ENCODE results near the gene ANKRD33B. TPM values are rescaled to one million over a fixed set of nuclear protein-coding genes. Genes with fewer than 3 reads are reported as not detected.

The ANKRD33B gene
- total and polyA plus RNA-seq, 9 of the 15 experiments (the other 6 are each of a cell fraction or from before 2014, with no cell fraction given), result 0.10 to 1.7 (median 0.40) TPM

DNA sequence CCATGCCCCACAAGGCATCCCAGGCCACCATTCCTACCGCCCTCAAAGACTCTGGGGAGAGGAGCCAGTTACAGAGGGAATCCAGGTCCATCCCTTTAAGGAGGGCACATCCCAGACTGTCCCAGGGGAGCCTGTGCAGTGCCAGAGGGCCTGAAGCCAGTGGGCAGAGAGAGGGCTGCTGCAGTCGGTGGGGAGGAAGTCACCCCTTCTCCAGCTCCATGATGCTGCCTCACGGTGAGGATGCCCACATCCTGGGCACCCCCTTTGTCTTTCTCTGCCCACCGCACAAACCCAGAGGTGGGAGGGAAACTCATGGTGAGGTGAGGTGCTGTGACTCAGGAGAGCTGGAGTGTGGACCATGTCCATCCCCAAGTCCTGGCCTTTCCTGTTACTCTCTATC, 26.2 kb upstream of the ANKRD33B start:
- FAIRE-seq (no peak), DNase-seq (ENCODE audit: extremely low read depth in 1 of 4, low spot score in 3 of 4) (no peak), ATAC-seq (peak; percentile 13)
- in situ Hi-C loops (cut with MboI) (no loop called here), intact Hi-C loops (cut with micrococcal nuclease) (no loop called here)
- Histone ChIP-seq H3K27ac (ENCODE audit: extremely low read depth, low read depth, low read length) (no peak overlapping the region), H3K36me3 (ENCODE audit: control insufficient read depth, insufficient read depth, low read length) (no peaks in the 10 kb centered on the region), H3K9ac (ENCODE audit: insufficient read depth in 1 of 2, low read depth in 2 of 2, low read length in 2 of 2) (no peak overlapping the region; a peak in 1 of 4 replicates), H3K27me3 (ENCODE audit: control insufficient read depth in 2 of 2, insufficient read depth in 2 of 2, low read length in 2 of 2) (peaks cover 14 to 52% of the 10 kb centered on the region in 2 experiments; a peak in 4 of 5 replicates), H3K9me3 (replicated peaks; ENCODE audit: control insufficient read depth, insufficient read depth, low read depth, low read length) (no peaks in the 10 kb centered on the region), H3K79me2 (ENCODE audit: control insufficient read depth, insufficient read depth, low read length) (no peaks in the 10 kb centered on the region), H3K4me1 (replicated peaks in 1 of 2; ENCODE audit: control insufficient read depth in 2 of 2, insufficient read depth in 2 of 2, low read length in 2 of 2) (peaks cover 13 to 22% of the 10 kb centered on the region in 2 experiments), H3K4me2 (ENCODE audit: insufficient read depth, low read length) (no peak overlapping the region), H4K20me1 (replicated peaks; ENCODE audit: control insufficient read depth, insufficient read depth, low read length) (0 out of 2 replicates have a peak, but pooled peaks cover 3% of the 10 kb centered on the region), H3K9me1 (ENCODE audit: control insufficient read depth, insufficient read depth, low read length) (peaks cover 3% of the 10 kb centered on the region), H2AFZ (ENCODE audit: low read depth, low read length) (no peak overlapping the region), H3K4me3 (no peak overlapping the region)
- BruUV-seq (replicated peaks), result no TSS peak
- 7% methylated on average over 4 of the region's 4 CpGs for WGBS (ENCODE audit: insufficient coverage, low coverage, missing lambda C conversion rate)
- ChIA-PET POLR2A (interaction anchor here (0.6 to 0.7 kb wide), 2 partner anchors 15 to 35 kb away, joined by 3 read pairs; no protein-coding TSS in a partner anchor), CTCF (ENCODE audit: low intra/inter-chr PET ratio) (no interaction called here)
- TF ChIP-seq, protein P1, sequence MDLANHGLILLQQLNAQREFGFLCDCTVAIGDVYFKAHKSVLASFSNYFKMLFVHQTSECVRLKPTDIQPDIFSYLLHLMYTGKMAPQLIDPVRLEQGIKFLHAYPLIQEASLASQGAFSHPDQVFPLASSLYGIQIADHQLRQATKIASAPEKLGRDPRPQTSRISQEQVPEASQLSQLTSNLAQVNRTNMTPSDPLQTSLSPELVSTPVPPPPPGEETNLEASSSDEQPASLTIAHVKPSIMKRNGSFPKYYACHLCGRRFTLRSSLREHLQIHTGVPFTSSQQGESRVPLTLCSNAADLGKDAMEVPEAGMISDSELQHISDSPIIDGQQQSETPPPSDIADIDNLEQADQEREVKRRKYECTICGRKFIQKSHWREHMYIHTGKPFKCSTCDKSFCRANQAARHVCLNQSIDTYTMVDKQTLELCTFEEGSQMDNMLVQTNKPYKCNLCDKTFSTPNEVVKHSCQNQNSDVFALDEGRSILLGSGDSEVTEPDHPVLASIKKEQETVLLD (IDR thresholded peaks at IDR 0.05), result no peak
- TF ChIP-seq THRAP3 (IDR thresholded peaks at IDR 0.05; ENCODE audit: borderline replicate concordance), result no peak
- TF ChIP-seq ZFP30 (CRISPR knock-in tag; IDR thresholded peaks at IDR 0.05; ENCODE audit: borderline replicate concordance), result no peak
- no peak for TF ChIP-seq HDAC3 (IDR thresholded peaks at IDR 0.05; ENCODE audit: borderline replicate concordance, partially characterized antibody)
- TF ChIP-seq, protein P2, sequence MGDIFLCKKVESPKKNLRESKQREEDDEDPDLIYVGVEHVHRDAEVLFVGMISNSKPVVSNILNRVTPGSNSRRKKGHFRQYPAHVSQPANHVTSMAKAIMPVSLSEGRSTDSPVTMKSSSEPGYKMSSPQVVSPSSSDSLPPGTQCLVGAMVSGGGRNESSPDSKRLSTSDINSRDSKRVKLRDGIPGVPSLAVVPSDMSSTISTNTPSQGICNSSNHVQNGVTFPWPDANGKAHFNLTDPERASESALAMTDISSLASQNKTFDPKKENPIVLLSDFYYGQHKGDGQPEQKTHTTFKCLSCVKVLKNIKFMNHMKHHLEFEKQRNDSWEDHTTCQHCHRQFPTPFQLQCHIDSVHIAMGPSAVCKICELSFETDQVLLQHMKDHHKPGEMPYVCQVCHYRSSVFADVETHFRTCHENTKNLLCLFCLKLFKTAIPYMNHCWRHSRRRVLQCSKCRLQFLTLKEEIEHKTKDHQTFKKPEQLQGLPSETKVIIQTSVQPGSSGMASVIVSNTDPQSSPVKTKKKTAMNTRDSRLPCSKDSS (IDR thresholded peaks at IDR 0.05; ENCODE audit: low read depth, partially characterized antibody), result no peak
- TF ChIP-seq, protein P3, sequence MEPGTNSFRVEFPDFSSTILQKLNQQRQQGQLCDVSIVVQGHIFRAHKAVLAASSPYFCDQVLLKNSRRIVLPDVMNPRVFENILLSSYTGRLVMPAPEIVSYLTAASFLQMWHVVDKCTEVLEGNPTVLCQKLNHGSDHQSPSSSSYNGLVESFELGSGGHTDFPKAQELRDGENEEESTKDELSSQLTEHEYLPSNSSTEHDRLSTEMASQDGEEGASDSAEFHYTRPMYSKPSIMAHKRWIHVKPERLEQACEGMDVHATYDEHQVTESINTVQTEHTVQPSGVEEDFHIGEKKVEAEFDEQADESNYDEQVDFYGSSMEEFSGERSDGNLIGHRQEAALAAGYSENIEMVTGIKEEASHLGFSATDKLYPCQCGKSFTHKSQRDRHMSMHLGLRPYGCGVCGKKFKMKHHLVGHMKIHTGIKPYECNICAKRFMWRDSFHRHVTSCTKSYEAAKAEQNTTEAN (CRISPR knock-in tag; IDR thresholded peaks at IDR 0.05), result no peak
- no peak for TF ChIP-seq ZNF174 (CRISPR knock-in tag; IDR thresholded peaks at IDR 0.05)
- TF ChIP-seq, protein P4, sequence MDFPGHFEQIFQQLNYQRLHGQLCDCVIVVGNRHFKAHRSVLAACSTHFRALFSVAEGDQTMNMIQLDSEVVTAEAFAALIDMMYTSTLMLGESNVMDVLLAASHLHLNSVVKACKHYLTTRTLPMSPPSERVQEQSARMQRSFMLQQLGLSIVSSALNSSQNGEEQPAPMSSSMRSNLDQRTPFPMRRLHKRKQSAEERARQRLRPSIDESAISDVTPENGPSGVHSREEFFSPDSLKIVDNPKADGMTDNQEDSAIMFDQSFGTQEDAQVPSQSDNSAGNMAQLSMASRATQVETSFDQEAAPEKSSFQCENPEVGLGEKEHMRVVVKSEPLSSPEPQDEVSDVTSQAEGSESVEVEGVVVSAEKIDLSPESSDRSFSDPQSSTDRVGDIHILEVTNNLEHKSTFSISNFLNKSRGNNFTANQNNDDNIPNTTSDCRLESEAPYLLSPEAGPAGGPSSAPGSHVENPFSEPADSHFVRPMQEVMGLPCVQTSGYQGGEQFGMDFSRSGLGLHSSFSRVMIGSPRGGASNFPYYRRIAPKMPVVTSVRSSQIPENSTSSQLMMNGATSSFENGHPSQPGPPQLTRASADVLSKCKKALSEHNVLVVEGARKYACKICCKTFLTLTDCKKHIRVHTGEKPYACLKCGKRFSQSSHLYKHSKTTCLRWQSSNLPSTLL (IDR thresholded peaks at IDR 0.05), result no peak
- TF ChIP-seq, protein P5, sequence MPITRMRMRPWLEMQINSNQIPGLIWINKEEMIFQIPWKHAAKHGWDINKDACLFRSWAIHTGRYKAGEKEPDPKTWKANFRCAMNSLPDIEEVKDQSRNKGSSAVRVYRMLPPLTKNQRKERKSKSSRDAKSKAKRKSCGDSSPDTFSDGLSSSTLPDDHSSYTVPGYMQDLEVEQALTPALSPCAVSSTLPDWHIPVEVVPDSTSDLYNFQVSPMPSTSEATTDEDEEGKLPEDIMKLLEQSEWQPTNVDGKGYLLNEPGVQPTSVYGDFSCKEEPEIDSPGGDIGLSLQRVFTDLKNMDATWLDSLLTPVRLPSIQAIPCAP (CRISPR knock-in tag; IDR thresholded peaks at IDR 0.05; ENCODE audit: borderline replicate concordance), result no peak
- no peak for TF ChIP-seq ZBED1 (IDR thresholded peaks at IDR 0.05)
- TF ChIP-seq, protein P6, sequence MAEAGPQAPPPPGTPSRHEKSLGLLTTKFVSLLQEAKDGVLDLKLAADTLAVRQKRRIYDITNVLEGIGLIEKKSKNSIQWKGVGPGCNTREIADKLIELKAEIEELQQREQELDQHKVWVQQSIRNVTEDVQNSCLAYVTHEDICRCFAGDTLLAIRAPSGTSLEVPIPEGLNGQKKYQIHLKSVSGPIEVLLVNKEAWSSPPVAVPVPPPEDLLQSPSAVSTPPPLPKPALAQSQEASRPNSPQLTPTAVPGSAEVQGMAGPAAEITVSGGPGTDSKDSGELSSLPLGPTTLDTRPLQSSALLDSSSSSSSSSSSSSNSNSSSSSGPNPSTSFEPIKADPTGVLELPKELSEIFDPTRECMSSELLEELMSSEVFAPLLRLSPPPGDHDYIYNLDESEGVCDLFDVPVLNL (CRISPR knock-in tag; IDR thresholded peaks at IDR 0.05; ENCODE audit: low read depth), result no peak
- no peak for TF ChIP-seq EP400 (IDR thresholded peaks at IDR 0.05)
- TF ChIP-seq RFX7 (CRISPR knock-in tag; IDR thresholded peaks at IDR 0.05), result no peak
- no peak for TF ChIP-seq SPI1 (IDR thresholded peaks at IDR 0.05; ENCODE audit: borderline replicate concordance, low read depth, low read length)

Data from K562 (cell line).